HK-2 (cell line): ENCODE measurements around the gene DHX34.
"Not testable (repeated sequence)": the region's sequence is repeated elsewhere in the genome, so short reads cannot be mapped to it uniquely, and the experiment has no call there.

Experiments
- DNase-seq: peaks from one replicate; pipeline ENCODE4 v3.0.0-alpha.2; 2018; ENCODE audit not compliant: unreplicated experiment

DHX34 gene

GRCh38 chr19:47390533-47391488, 41.7 kb downstream of the DHX34 start:
- no peak for DNase-seq

DNA sequence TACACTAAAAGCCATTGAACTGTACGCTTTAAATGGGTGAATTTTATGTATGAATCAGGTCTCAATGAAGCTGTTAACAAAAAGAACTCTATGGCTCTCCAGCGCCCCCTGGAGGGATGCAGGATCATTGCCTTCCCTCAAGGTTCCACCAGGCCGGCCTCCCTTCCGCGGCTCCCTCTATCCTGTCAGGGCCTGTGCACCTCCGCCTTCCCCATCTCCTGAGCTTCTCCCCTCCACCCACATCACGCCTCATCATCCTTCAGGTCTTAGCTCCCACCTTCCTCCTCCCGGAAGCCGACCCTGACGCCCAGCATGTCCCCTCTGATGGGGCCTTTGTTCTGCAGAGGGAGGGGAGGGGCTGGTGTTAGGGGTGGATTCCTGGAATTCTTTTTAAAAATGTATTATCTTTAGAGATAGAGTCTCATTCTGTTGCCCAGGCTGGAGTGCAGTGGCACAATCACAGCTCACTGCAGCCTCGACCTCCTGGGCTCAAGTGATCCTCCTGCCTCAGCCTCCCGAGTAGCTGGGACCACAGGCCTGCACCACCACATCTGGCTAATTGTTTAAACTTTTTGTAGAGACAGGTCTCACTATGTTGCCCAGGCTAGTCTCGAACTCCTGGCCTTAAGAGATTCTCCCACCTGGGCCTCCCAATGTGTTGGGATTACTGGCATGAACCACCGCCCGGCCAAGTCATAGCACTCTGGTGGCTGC, 42.6 kb downstream of the DHX34 start:
- DNase-seq: peak; percentile 83

DNA sequence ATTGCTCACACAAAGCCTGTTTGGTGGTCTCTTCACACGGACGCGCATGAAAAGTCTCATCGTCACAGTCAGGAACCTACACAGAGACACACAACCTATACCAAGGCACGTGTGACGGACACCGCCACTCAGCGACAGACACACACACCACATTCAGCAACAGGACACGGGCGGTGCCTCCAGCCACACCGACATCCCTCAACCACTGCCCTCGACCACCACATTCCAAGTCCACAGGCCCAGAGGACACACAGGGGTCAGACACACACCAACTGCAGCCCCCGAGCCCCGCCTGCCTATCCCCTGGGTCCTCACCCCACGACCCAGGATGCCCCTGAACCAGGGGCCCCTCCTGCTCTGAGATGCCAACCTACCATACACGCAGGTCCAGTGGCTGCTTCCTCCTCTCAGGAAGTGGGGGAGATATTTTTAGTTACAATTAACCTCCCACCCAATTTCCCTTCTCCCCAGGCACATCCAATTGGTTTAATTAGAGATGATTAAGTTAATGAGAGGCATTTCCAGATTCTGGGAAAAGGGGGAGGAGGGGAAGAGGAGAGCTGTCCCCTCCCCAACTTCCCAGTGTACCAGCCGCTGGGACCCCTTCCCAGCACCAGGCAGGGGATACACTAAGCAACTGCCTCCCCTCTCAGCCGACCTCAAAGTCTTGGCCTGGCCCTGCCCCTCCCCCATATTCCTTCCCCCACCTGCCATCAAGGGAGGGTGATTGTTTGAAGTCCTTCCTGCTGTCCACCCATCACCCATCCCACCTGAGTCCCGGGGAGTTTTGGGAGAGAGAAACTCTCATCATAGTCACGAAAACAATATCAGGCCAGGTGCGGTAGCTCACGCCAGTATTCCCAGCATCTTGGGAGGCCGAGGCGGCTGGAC, 49.8 kb downstream of the DHX34 start:
- no peak for DNase-seq

DNA sequence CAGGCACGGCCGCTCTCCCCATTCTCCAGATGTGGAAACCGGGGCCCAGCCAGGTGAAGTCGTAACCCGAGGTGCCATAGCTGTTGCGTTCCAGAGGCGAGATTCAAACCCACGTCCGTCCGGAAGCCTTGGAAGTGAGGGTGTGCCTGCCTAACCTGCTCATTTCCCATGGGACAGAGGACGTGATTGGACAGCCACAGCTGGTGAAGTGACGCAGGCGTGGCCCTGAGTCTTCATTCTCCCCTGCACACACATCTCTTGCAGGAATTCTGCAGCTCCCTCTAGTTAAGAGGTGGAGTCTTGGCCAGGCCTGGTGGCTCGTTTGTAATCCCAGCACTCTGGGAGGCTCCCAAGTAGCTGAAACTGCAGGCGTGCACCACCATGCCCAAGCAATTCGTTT, 53.4 kb downstream of the DHX34 start:
- DNase-seq: no peak

GRCh38 chr19:47404334-47405196, 55.5 kb downstream of the DHX34 start:
- no peak for DNase-seq

DNA sequence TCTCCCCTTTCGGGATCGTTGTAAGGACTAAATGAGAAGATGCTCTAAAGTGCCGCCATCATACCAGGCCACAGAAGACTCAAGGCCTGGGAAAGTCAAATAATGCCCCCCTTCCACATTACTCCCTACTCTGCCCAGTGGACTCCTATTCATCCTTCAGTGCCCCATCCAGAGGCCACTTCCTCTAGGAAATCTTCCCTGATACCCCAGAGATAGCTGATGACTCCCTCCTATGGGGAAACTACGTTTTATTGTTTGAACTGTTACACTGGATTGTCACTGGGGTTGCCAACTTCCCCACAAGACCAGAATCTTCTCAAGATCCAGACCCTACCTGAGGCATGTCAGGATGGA, 56.1 kb downstream of the DHX34 start:
- no peak for DNase-seq

GRCh38 chr19:47405854-47406417, 56.8 kb downstream of the DHX34 start:
- DNase-seq: no peak

- no peak for DNase-seq
These were observed 57.7 kb downstream of the DHX34 start for GRCh38 chr19:47406711-47407416.

GRCh38 chr19:47407417-47407774, 58.3 kb downstream of the DHX34 start:
- no peak for DNase-seq

- no peak for DNase-seq
These were observed 59.2 kb downstream of the DHX34 start for GRCh38 chr19:47408156-47408938.

DNA sequence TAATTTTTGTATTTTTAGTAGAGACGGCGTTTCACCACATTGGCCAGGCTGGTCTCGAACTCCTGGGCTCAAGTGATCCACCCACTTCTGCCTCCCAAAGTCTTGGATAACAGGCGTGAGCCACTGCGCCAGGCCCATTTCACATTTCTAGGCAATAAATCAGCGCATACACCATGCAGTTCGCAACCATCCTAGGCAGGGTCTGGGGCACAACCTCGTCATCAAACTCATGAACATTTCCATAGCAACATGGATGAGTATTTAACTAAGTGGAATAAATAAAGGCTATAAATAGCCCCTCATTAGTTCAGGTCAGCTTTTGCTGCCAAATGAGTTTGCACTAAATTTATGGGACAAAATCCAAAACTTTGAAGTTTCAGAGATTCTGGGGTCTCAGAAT, 62.0 kb downstream of the DHX34 start:
- no peak for DNase-seq

- DNase-seq: not testable (repeated sequence)
These were observed 62.6 kb downstream of the DHX34 start for GRCh38 chr19:47411696-47412095.

DNA sequence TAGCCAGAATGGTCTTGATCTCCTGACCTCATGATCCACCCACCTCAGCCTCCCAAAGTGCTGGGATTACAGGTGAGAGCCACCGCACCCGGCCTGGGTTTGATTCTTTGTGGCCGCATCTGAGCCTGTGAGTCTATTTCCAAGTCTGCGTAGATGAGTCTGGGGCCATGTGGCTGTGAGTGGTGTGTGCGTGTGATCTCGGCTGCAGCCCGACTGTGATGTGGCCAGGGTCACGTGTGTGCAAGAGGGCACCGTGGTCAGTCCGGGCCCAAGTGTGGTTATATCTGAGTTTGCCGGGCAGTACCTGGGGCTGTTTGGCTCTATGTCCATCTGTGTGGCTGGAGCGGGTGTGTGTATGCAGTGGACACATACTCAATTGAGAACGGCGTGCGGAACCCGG, 64.8 kb downstream of the DHX34 start:
- no peak for DNase-seq

DNA sequence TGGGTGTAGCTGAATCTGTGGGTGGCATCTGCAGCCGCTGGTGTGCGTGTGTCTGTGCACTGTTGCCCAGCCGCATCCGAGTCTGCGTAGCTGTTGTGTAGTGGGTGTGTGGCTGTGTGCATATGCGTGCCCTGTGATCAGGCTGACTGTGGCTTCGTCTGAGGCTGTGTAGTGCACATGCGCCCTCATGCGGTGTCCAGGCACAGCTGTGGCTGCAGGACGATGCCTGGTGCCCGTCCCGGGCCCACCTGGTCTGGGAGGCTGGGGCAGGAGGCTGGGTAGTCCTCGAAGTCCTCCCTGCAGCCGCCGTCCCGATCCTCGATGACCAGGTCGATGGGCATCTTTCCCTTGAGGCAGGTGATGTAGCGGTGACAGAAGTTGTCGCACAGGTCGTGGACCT, 65.4 kb downstream of the DHX34 start:
- no peak for DNase-seq

DNA sequence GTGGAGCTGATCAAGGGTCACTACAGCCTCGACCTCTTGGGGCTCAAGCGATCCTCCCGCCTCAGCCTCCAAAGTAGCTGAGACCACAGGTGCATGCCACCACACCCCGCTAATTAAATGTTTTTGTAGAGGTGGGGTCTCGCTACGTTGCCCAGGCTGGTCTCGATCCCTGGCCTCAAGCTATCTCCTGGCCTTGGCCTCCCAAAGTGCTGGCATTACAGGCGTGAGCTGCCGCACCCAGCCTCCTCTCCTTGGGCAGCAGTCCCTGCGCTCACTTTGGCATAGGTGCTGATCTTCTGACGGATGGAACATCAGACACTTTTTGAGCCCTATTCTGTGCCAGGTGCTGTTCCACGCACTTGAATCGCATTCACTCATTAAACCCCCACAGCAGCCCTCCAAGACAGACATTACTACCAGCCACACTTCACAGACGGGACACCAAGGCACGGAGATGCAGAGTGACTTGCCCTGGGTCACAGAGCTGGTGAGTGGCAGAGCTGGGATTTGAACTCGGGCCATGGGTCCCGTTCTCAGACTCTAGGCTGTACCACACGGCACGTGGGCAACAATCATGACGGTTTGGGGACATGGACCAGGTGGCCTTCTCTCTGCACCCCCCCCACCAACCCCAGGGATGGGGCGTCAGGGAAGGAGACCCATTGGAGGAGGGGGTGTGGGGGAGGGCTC, 67.0 kb downstream of the DHX34 start:
- DNase-seq: no peak

DNA sequence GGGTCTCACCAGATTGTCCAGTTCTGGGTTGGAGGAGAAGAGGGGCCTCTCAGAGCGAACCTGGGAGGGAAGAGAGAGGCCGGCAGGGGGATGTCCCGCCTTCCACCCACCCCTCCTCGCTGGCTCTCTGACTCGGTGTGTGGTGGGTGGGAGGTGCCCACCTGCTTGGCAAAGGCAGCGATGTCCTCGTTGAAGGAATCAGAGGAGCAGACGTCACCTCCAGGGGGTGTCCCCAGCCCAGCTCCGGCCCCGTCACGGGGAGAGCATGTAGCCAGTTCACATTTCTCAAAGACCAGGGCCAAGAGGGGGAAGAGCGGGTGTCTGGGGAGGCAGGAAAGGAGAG, 67.5 kb downstream of the DHX34 start:
- no peak for DNase-seq

DNA sequence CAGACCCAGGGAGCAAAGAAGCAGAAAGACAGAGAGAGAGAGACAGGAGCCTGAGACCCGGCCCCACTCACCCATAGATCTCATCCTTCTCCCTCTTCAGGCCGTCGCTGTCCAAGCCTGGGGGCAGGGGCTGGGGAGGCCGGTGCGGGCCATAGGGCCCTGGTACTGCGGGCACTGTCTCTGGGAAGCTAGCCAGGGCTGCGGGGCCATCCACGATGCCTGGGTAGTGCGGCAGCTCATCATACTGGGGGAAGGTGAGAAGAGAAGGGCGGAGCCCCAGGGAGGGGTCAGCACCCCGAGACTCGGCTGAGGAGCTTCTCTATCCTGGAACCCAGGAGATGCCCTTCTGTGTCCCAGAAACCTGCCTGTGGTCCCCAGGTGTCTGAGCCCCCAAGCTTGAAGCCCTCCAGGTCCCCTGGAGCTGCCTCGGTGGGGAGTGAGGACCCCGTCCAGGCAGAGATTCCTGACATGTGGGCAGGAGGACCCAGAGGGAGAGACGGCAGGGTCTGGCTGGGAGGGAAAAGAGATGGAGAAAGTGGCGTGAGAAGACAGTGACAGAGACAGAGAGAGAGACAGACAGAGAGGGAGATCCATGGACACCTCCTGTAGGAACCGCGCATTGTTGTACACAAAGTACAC, 68.1 kb downstream of the DHX34 start:
- no peak for DNase-seq
